B cell (primary cell): Measurements from ENCODE around the gene OR4K5. TPM values are rescaled to one million over a fixed set of nuclear protein-coding genes. Genes with fewer than 3 reads are reported as not detected.
A peak's percentile ranks its signal among the peaks of the same experiment; 100 is the strongest.

Experiments used
- ATAC-seq: fragments of 200-7000 bp; cut with Tn5 transposase; one replicate; pipeline ENCODE4 v1.10.0; 2021; ENCODE audit warnings: low read depth, mild to moderate bottlenecking, moderate number of reproducible peaks, moderate library complexity
- CTCF ChIA-PET: fragments of 350-600 bp; sonication (Branson Sonifier 250); formaldehyde crosslinking; loops from one replicate; lab custom pipeline; 2021; ENCODE audit warnings: antibody characterized with exemption, inconsistent platforms; lab: Charles Lee
- POLR2A ChIA-PET: fragments of 350-600 bp; sonication (Branson Sonifier 250); formaldehyde crosslinking; loops from one replicate; lab custom pipeline; 2021; ENCODE audit warnings: antibody characterized with exemption; lab: Charles Lee
- DNase-seq: peaks from one replicate; pipeline ENCODE4 v3.0.0; 2013
- H2AFZ ChIP-seq: 2 replicates; pipeline ENCODE4 v1.6.1; 2012; ENCODE audit warnings: mild to moderate bottlenecking, low read depth, low read length; ENCODE audit not compliant: insufficient read depth, poor library complexity, severe bottlenecking
- H3K27ac ChIP-seq, 2 donors: 1 replicate in 1 of 2; 2 replicates in 1 of 2; pipeline ENCODE4 v1.5.1; 2012 to 2013; ENCODE audit warnings: low read length in 2 of 2, mild to moderate bottlenecking in 2 of 2, moderate library complexity in 1 of 2
- H3K27me3 ChIP-seq, 4 experiments: fragments of 200-600 bp in 1 of 4; sonication (generic) in 1 of 4; replicated peaks in 1 of 4; 1 replicate in 2 of 4; 2 replicates in 2 of 4; pipeline versions ENCODE4 v1.6.1 to v1.7.0; 2013 to 2016; ENCODE audit warnings: low read length in 3 of 4, mild to moderate bottlenecking in 2 of 4, mixed read lengths in 1 of 4, moderate library complexity in 1 of 4; ENCODE audit not compliant: insufficient read depth in 4 of 4, control insufficient read depth in 3 of 4; ENCODE audit errors: control extremely low read depth in 1 of 4
- H3K36me3 ChIP-seq, 2 experiments: replicated peaks in 1 of 2; 1 replicate in 1 of 2; 2 replicates in 1 of 2; pipeline versions ENCODE4 v1.6.1 to v1.7.1; 2013; ENCODE audit warnings: low read length in 1 of 2; ENCODE audit not compliant: insufficient read depth in 2 of 2, control insufficient read depth in 1 of 2; ENCODE audit errors: control extremely low read depth in 1 of 2, extremely low read depth in 1 of 2
- H3K4me1 ChIP-seq, 2 donors: fragments of 200-600 bp in 1 of 2; sonication (generic) in 1 of 2; 1 replicate in 1 of 2; 2 replicates in 1 of 2; pipeline versions ENCODE4 v1.5.1 to v1.6.1; 2013 to 2017; ENCODE audit warnings: low read length in 2 of 2; ENCODE audit not compliant: control insufficient read depth in 2 of 2, insufficient read depth in 2 of 2
- H3K4me2 ChIP-seq: replicated peaks from 2 replicates; pipeline ENCODE3; 2012; ENCODE audit warnings: mild to moderate bottlenecking, low read depth, low read length; ENCODE audit not compliant: poor library complexity, severe bottlenecking
- H3K4me3 ChIP-seq, 5 experiments: fragments of 200-600 bp in 1 of 5; sonication (generic) in 1 of 5; 1 replicate in 3 of 5; 2 replicates in 2 of 5; pipeline versions ENCODE4 v1.5.1 to v1.7.0; 2011 to 2016; ENCODE audit warnings: low read length in 4 of 5, mild to moderate bottlenecking in 4 of 5, low read depth in 2 of 5, control low read depth in 1 of 5, moderate library complexity in 1 of 5; ENCODE audit not compliant: insufficient read depth in 1 of 5; ENCODE audit errors: control extremely low read depth in 1 of 5, extremely low read depth in 1 of 5
- H3K79me2 ChIP-seq: fragments of 200-600 bp; sonication (generic); one replicate; pipeline ENCODE4 v1.6.0; 2016; ENCODE audit warnings: low read length; ENCODE audit not compliant: control insufficient read depth, insufficient read depth
- H3K9ac ChIP-seq: fragments of 200-600 bp; sonication (generic); 2 replicates; pipeline ENCODE4 v1.6.1; 2017; ENCODE audit warnings: mild to moderate bottlenecking, low read length, moderate library complexity
- H3K9me3 ChIP-seq, 3 donors: one replicate each; pipeline versions ENCODE4 v1.6.1 to v1.7.1; 2013; ENCODE audit warnings: low read length in 2 of 3; ENCODE audit not compliant: control insufficient read depth in 2 of 3, insufficient read depth in 1 of 3; ENCODE audit errors: control extremely low read depth in 1 of 3
- H4K20me1 ChIP-seq: 2 replicates; pipeline ENCODE4 v1.6.0; 2012; ENCODE audit warnings: mild to moderate bottlenecking, low read length; ENCODE audit not compliant: insufficient read depth, control insufficient read depth, poor library complexity, severe bottlenecking
- H3K27ac Mint-ChIP-seq: one replicate; pipeline ENCODE4 v1.8.0; 2021; ENCODE audit warnings: mixed read lengths
- H3K27me3 Mint-ChIP-seq: one replicate; pipeline ENCODE4 v1.8.0; 2021; ENCODE audit warnings: mixed read lengths
- H3K4me1 Mint-ChIP-seq: one replicate; pipeline ENCODE4 v1.8.0; 2021; ENCODE audit warnings: mixed read lengths
- H3K4me3 Mint-ChIP-seq: one replicate; pipeline ENCODE4 v1.8.0; 2021; ENCODE audit warnings: mixed read lengths
- H3K9me3 Mint-ChIP-seq: one replicate; pipeline ENCODE4 v1.8.0; 2022; ENCODE audit warnings: mixed read lengths; ENCODE audit not compliant: insufficient read depth
- EZH2 ChIP-seq: IDR thresholded peaks from 2 replicates; pipeline ENCODE4 v1.6.1; 2012; ENCODE audit warnings: borderline replicate concordance, low read depth, mild to moderate bottlenecking, moderate library complexity, low read length; ENCODE audit not compliant: insufficient read depth, poor library complexity, severe bottlenecking
- WGBS: methylation state at CpG from one replicate; pipeline ENCODE4 v1.1.5; 2013; ENCODE audit warnings: missing lambda C conversion rate; ENCODE audit not compliant: insufficient coverage; 5-methylcytosine and 5-hydroxymethylcytosine counted together
- intact Hi-C: fragments of 100-400 bp; cut with micrococcal nuclease; formaldehyde crosslinking; loops from one replicate; pipeline ENCODE4 v1.10.0; 2022
- polyA plus RNA-seq: library from polyadenylated mRNA; depleted of rRNA; stranded (reverse); fragments of >200 nt; gene quantifications from 2 replicates; pipeline ENCODE4 v1.2.3, GENCODE V29; 2012
- total RNA-seq, 2 donors: library from RNA; stranded (reverse); fragments of 120-200 nt in 1 of 2; gene quantifications; 1 replicate in 1 of 2; 2 replicates in 1 of 2; pipeline versions ENCODE4 v1.2.3 to v1.2.4, GENCODE V29; 2013 to 2022
- TF ChIP-seq, protein P1 (sequence below): fragments of 200-600 bp; IDR thresholded peaks from one replicate; pipeline ENCODE4 v1.8.0; 2022; ENCODE audit warnings: antibody characterized with exemption, mild to moderate bottlenecking

OR4K5 gene
- total and polyA plus RNA-seq, 2 donors (not counting 1 experiment from before 2014, with no cell fraction given), result not detected

DNA sequence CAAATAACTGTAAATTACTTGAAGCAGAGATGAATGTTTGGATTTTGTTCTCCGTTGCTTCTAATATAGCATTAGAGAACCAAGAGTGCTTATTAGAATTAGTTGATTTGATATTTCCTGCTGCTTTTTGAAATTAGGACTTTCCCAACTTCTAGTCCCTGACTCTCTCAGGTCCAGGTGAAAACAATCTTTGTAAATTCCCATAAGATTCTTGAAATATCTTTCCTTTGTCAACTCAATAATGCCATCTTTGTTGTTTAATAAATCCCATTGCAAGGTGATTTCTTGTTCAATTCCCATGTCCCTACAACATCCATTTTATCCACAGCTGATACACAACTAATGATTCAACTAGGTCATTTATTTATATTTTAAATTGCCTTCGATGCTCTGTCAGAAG, 45.6 kb upstream of the OR4K5 start, which contains the start of gene OR4K2:
Gene OR4K2 (plus strand): TSS at position 301 of the 400 bp plus-strand sequence. CDS start 1,126 bp downstream, outside the sequence.
- no peak within 1 kb of the TSS for H3K27ac ChIP-seq
- Mint-ChIP-seq H3K4me3 (no peak within 1 kb of the TSS), H3K9me3 (no peaks in the 10 kb centered on the region), H3K27me3 (no peaks in the 10 kb centered on the region), H3K27ac (no peak within 1 kb of the TSS), H3K4me1 (no peaks in the 10 kb centered on the region)
- ChIA-PET POLR2A (no interaction called here), CTCF (no interaction called here)
- no peaks in the 10 kb centered on the region for H4K20me1 ChIP-seq
- intact Hi-C loops, result no loop called here
- H3K36me3 ChIP-seq, result no peaks in the 10 kb centered on the region
- WGBS, result no CpG with 5 or more reads among the region's 2 CpGs
- no peak within 1 kb of the TSS for H3K4me3 ChIP-seq
- H3K4me2 ChIP-seq, result no peak within 1 kb of the TSS
- no peak within 1 kb of the TSS for H3K9ac ChIP-seq
- H3K79me2 ChIP-seq, result no peaks in the 10 kb centered on the region
- no peaks in the 10 kb centered on the region for H3K4me1 ChIP-seq
- ATAC-seq, result no peak
- no peak for TF ChIP-seq EZH2
- TF ChIP-seq, protein P1, sequence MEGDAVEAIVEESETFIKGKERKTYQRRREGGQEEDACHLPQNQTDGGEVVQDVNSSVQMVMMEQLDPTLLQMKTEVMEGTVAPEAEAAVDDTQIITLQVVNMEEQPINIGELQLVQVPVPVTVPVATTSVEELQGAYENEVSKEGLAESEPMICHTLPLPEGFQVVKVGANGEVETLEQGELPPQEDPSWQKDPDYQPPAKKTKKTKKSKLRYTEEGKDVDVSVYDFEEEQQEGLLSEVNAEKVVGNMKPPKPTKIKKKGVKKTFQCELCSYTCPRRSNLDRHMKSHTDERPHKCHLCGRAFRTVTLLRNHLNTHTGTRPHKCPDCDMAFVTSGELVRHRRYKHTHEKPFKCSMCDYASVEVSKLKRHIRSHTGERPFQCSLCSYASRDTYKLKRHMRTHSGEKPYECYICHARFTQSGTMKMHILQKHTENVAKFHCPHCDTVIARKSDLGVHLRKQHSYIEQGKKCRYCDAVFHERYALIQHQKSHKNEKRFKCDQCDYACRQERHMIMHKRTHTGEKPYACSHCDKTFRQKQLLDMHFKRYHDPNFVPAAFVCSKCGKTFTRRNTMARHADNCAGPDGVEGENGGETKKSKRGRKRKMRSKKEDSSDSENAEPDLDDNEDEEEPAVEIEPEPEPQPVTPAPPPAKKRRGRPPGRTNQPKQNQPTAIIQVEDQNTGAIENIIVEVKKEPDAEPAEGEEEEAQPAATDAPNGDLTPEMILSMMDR, result no peak
- H3K27me3 ChIP-seq, result no peaks in the 10 kb centered on the region
- no peak within 1 kb of the TSS for H2AFZ ChIP-seq
- DNase-seq, result no peak
- no peaks in the 10 kb centered on the region for H3K9me3 ChIP-seq

DNA sequence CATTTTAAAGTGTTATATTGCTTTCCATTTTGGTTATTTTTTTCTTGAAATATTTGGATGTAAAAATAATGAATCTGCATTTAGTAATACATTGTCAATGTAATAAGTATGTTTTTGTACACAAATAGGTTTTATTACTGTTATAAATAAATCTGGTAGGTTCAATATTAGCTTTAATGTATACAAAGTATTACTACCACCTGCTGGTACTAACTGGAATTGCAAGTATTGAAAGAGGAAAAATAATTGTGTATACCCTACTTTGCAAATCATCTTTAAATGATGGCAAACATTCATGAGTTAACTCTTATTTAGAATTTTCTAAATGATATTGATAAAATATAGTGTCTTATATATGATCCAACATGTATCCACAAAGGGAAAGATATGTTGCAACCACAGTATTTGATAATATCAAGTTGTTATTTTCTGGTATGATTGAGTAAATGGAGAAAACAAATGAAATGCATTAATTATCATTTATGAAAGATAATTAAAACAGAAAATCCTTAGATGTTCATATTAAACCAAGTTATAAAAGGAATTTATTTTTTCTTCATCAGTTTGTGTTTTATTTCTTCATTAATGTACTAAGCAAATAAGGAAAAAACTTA, 42.3 kb upstream of the OR4K5 start:
- Histone ChIP-seq H3K27me3 (no peaks in the 10 kb centered on the region), H3K27ac (no peak overlapping the region), H3K9ac (no peak overlapping the region), H3K79me2 (no peaks in the 10 kb centered on the region), H3K4me1 (no peaks in the 10 kb centered on the region), H3K9me3 (no peaks in the 10 kb centered on the region), H3K36me3 (no peaks in the 10 kb centered on the region), H3K4me2 (no peak overlapping the region), H2AFZ (no peak overlapping the region), H3K4me3 (no peak overlapping the region), H4K20me1 (no peaks in the 10 kb centered on the region)
- H3K27me3 Mint-ChIP-seq, result no peaks in the 10 kb centered on the region
- no peaks in the 10 kb centered on the region for H3K4me1 Mint-ChIP-seq
- H3K27ac Mint-ChIP-seq, result no peak overlapping the region
- ChIA-PET POLR2A (no interaction called here), CTCF (no interaction called here)
- H3K4me3 Mint-ChIP-seq, result no peak overlapping the region
- TF ChIP-seq, protein P1, result peak; percentile 88
- no peak for TF ChIP-seq EZH2
- no peaks in the 10 kb centered on the region for H3K9me3 Mint-ChIP-seq
- DNase-seq (no peak), ATAC-seq (no peak)
- intact Hi-C loops, result no loop called here
